ENCODE data around the gene CBLC. TPM values are rescaled to one million over a fixed set of nuclear protein-coding genes. Genes with fewer than 3 reads are reported as not detected.
A peak's percentile ranks its signal among the peaks of the same experiment; 100 is the strongest.

Gene CBLC
- total RNA-seq, 3 donors from 2014 or later (not counting 1 experiment from before 2014, with no cell fraction given) = not detected

- no peaks in the 10 kb centered on the region for H3K27me3 ChIP-seq (ENCODE audit: control insufficient read depth, insufficient read depth, low read length)
- H3K4me1 ChIP-seq (ENCODE audit: control insufficient read depth, insufficient read depth, low read length) = peaks cover 61% of the 10 kb centered on the region
- no peaks in the 10 kb centered on the region for H3K36me3 Mint-ChIP-seq
- no peak for TF ChIP-seq CTCF (IDR thresholded peaks at IDR 0.05)
- intact Hi-C loops (cut with micrococcal nuclease) = no loop called here
- peaks cover 18 to 45% of the 10 kb centered on the region in 2 donors for H3K4me1 Mint-ChIP-seq
- no peak overlapping the region for H3K4me3 ChIP-seq (ENCODE audit: low read length)
- H3K9me3 Mint-ChIP-seq = no peaks in the 10 kb centered on the region
- H3K27me3 Mint-ChIP-seq (ENCODE audit: low read depth in 2 of 2) = no peaks in the 10 kb centered on the region
- WGBS (ENCODE audit: insufficient coverage) = 92% methylated on average over 2 of the region's 2 CpGs
- H3K4me3 Mint-ChIP-seq = no peak overlapping the region
- H3K36me3 ChIP-seq (ENCODE audit: control insufficient read depth, insufficient read depth, low read length) = no peaks in the 10 kb centered on the region
- DNase-seq (no peak), ATAC-seq (no peak)
- H3K27ac Mint-ChIP-seq = no peak overlapping the region
- peaks cover 3% of the 10 kb centered on the region for H3K9me3 ChIP-seq (ENCODE audit: control insufficient read depth, insufficient read depth, low read length)
- no peak overlapping the region for H3K27ac ChIP-seq (ENCODE audit: low read length)
Observed at GRCh38 chr19:44738136-44738535, 39.6 kb upstream of the CBLC start.

- intact Hi-C loops (cut with micrococcal nuclease) = no loop called here
- H3K27ac Mint-ChIP-seq = peak overlapping the region in 1 of 2 donors; percentile 70
Observed at GRCh38 chr19:44738603-44739558, 38.8 kb upstream of the CBLC start.

GRCh38 chr19:44740351-44740824 lies 37.3 kb upstream of the CBLC start:
- peaks cover 18 to 40% of the 10 kb centered on the region in 2 donors for H3K4me1 Mint-ChIP-seq
- ATAC-seq (peak in 2 of 3 donors; percentile 35 to 58), DNase-seq (no peak)
- H3K27ac Mint-ChIP-seq = peak overlapping the region in 1 of 2 donors; percentile 52
- Histone ChIP-seq H3K27me3 (ENCODE audit: control insufficient read depth, insufficient read depth, low read length) (no peaks in the 10 kb centered on the region), H3K36me3 (ENCODE audit: control insufficient read depth, insufficient read depth, low read length) (no peaks in the 10 kb centered on the region), H3K4me3 (ENCODE audit: low read length) (no peak overlapping the region), H3K9me3 (ENCODE audit: control insufficient read depth, insufficient read depth, low read length) (no peaks in the 10 kb centered on the region), H3K27ac (ENCODE audit: low read length) (no peak overlapping the region), H3K4me1 (ENCODE audit: control insufficient read depth, insufficient read depth, low read length) (peaks cover 63% of the 10 kb centered on the region)
- intact Hi-C loops (cut with micrococcal nuclease) = no loop called here
- 56% methylated on average over 3 of the region's 3 CpGs for WGBS (ENCODE audit: insufficient coverage)
- H3K36me3 Mint-ChIP-seq = no peaks in the 10 kb centered on the region
- H3K4me3 Mint-ChIP-seq = no peak overlapping the region
- no peaks in the 10 kb centered on the region for H3K27me3 Mint-ChIP-seq (ENCODE audit: low read depth in 2 of 2)
- no peak for TF ChIP-seq CTCF (IDR thresholded peaks at IDR 0.05)
- H3K9me3 Mint-ChIP-seq = no peaks in the 10 kb centered on the region

More at GRCh38 chr19:44738603-44739558, 38.8 kb upstream of the CBLC start:
- Histone ChIP-seq H3K36me3 (ENCODE audit: control insufficient read depth, insufficient read depth, low read length) (no peaks in the 10 kb centered on the region), H3K27ac (ENCODE audit: low read length) (no peak overlapping the region), H3K9me3 (ENCODE audit: control insufficient read depth, insufficient read depth, low read length) (no peaks in the 10 kb centered on the region), H3K27me3 (ENCODE audit: control insufficient read depth, insufficient read depth, low read length) (no peaks in the 10 kb centered on the region), H3K4me3 (ENCODE audit: low read length) (no peak overlapping the region), H3K4me1 (ENCODE audit: control insufficient read depth, insufficient read depth, low read length) (peaks cover 63% of the 10 kb centered on the region)
- no peaks in the 10 kb centered on the region for H3K9me3 Mint-ChIP-seq
- H3K27me3 Mint-ChIP-seq (ENCODE audit: low read depth in 2 of 2) = no peaks in the 10 kb centered on the region
- ATAC-seq = peak in 1 of 3 donors; percentile 63
- H3K4me3 Mint-ChIP-seq = no peak overlapping the region
- H3K36me3 Mint-ChIP-seq = no peaks in the 10 kb centered on the region
- H3K4me1 Mint-ChIP-seq = peaks cover 18 to 45% of the 10 kb centered on the region in 2 donors
- TF ChIP-seq CTCF (IDR thresholded peaks at IDR 0.05) = no peak
- 68% methylated on average over 11 of the region's 11 CpGs for WGBS (ENCODE audit: insufficient coverage)
- DNase-seq = peak in 1 of 2 donors; percentile 19

Data from natural killer cell (primary cell).